Brain microvascular endothelial cell (primary cell): ENCODE results near the gene PTPRN2.

ENCODE experiments used
- DNase-seq: peaks from one replicate; pipeline ENCODE4 v3.0.0-alpha.2; 2020
- H3K27ac ChIP-seq: fragments of 250-450 bp; sonication (Bioruptor Pico); 2 replicates; pipeline ENCODE4 v1.5.1; 2020; ENCODE audit warnings: mild to moderate bottlenecking, moderate library complexity
- H3K27me3 ChIP-seq: fragments of 250-450 bp; sonication (Bioruptor Pico); replicated peaks from 2 replicates; pipeline ENCODE4 v1.5.1; 2020; ENCODE audit warnings: mild to moderate bottlenecking
- H3K36me3 ChIP-seq: fragments of 250-450 bp; sonication (Bioruptor Pico); replicated peaks from 2 replicates; pipeline ENCODE4 v1.5.1; 2020; ENCODE audit warnings: mild to moderate bottlenecking
- H3K4me3 ChIP-seq: 2 replicates; pipeline ENCODE4 v1.5.1; 2011; ENCODE audit warnings: low read depth, mild to moderate bottlenecking, control low read depth, low read length, moderate library complexity
- CTCF ChIP-seq: IDR thresholded peaks from 2 replicates; pipeline ENCODE4 v1.5.1; 2011; ENCODE audit warnings: low read depth, mild to moderate bottlenecking, moderate library complexity, low read length, control low read depth, inconsistent platforms; ENCODE audit errors: missing control alignments
- in situ Hi-C: cut with HindIII; loops from 2 replicates; pipeline ENCODE4 v1.10.0; 2017; ENCODE audit warnings: low sequenced_read_pairs, low pct_ligation_motif_present

PTPRN2 gene

GRCh38 chr7:157555944-157556641 is 1031.5 kb downstream of the PTPRN2 start:
- no peak for DNase-seq
- H3K36me3 ChIP-seq, result no peaks in the 10 kb centered on the region
- H3K27ac ChIP-seq, result no peak overlapping the region
- in situ Hi-C loops, result no loop called here
- no peak for TF ChIP-seq CTCF
- H3K27me3 ChIP-seq, result no peaks in the 10 kb centered on the region
- no peak overlapping the region for H3K4me3 ChIP-seq

GRCh38 chr7:157555313-157555712 is 1032.3 kb downstream of the PTPRN2 start:
- Histone ChIP-seq H3K27ac (no peak overlapping the region), H3K4me3 (no peak overlapping the region), H3K36me3 (no peaks in the 10 kb centered on the region), H3K27me3 (no peaks in the 10 kb centered on the region)
- DNase-seq, result peak; percentile 67
- no peak for TF ChIP-seq CTCF
- in situ Hi-C loops, result no loop called here

DNA sequence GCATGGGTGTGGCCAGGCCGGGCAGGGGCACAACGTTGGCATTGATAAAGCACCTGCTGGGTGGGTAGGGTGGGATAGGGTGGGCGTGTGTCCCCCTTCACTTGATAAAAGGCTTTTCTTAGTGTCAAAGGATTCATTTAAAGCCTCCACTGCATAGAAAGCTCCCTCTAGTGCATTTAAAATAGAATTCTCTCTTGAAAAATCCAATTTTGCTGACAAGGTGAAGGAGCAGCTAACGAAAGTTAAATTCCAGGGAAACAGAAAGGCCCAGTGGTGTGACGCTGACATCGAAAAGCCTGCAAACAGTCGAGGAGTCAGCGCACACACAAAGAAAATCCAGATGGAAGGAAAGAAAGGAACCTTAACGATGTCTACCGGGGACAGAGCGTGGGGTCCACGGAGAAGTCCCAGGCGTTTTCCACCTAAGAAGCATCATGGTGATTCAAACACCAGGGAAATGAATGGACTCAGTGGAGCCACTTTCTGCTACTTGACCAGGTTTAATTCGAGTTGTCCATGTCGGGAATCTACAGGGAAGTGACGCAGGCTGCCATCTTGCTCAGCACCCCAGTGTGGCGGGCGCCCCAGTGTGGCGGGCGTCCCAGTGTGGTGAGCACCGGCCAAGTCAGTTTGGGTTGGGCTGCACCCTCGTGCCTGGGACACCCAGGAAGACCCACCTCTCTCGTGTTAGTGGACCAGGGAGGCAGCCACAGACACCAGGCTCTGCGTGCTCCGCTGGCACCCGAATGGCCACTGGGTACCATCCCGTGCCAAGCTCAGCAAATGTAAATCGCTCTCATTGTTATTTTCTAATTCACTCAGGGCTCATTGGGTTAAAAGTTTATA is 1033.0 kb downstream of the PTPRN2 start:
- in situ Hi-C loops, result no loop called here
- no peak for TF ChIP-seq CTCF
- Histone ChIP-seq H3K4me3 (no peak overlapping the region), H3K36me3 (no peaks in the 10 kb centered on the region), H3K27ac (no peak overlapping the region), H3K27me3 (no peaks in the 10 kb centered on the region)
- no peak for DNase-seq

DNA sequence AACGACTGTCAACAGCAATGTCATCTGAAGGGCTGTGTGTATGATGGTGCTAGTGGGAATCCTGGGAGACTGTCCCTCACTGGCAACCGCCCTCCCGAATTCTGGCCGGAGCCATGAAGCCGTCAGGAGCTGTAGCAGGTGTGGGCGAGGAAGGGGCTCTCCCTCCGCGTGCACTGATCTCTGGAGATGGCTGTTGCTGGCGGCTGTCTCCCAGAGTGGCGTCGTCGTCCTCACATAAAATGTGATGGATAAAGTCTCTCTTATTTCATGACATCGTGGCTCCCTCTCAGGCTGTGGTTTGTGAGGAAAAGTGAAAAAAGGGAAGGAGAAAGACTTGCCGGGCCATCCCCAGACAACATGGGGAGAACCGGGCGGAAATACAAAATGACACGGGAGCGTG is 1034.4 kb downstream of the PTPRN2 start:
- in situ Hi-C loops, result no loop called here
- Histone ChIP-seq H3K4me3 (no peak overlapping the region), H3K27me3 (no peaks in the 10 kb centered on the region), H3K36me3 (no peaks in the 10 kb centered on the region), H3K27ac (no peak overlapping the region)
- no peak for TF ChIP-seq CTCF
- no peak for DNase-seq

- Histone ChIP-seq H3K27me3 (no peaks in the 10 kb centered on the region), H3K36me3 (no peaks in the 10 kb centered on the region), H3K27ac (no peak overlapping the region), H3K4me3 (no peak overlapping the region)
- DNase-seq, result no peak
- TF ChIP-seq CTCF, result no peak
- in situ Hi-C loops, result no loop called here
Measured at GRCh38 chr7:157552295-157552993, 1035.2 kb downstream of the PTPRN2 start.
